Astrocyte of the cerebellum (primary cell): ENCODE measurements around the gene INSYN2B.

Experiments
- DNase-seq: peaks from one replicate; pipeline ENCODE4 v3.0.0-alpha.2; 2011; ENCODE audit warnings: low read depth
- H3K4me3 ChIP-seq: 2 replicates; pipeline ENCODE4 v1.5.1; 2011; ENCODE audit warnings: mild to moderate bottlenecking, low read depth, low read length, moderate library complexity
- in situ Hi-C: cut with HindIII; loops from 2 replicates; pipeline ENCODE4 v1.10.0; 2017; ENCODE audit warnings: low sequenced_read_pairs
- TF ChIP-seq, protein P1 (sequence below): IDR thresholded peaks from 2 replicates; pipeline ENCODE4 v1.5.1; 2012; ENCODE audit warnings: low read length, low read depth, moderate library complexity, mild to moderate bottlenecking; ENCODE audit errors: missing control alignments

The INSYN2B gene

DNA sequence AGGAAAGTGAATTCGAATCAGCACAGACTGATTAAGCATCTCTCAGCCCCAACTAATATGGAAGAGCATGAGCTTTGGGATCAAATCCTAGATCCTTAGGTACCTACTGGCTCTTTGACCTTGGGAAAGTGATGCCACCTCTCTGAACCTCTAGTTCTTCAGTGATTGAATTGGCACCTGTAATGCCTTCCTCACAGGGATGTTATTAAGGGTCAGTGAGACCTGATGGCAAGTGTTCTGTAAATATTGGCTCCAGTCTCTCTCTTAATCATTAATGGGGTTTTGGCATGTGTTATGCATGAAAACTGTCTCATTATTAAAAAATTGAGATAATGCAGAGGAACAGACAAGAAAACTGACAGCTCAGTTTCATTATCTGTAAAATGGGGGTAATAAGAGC is 115.8 kb downstream of the INSYN2B start:
- TF ChIP-seq, protein P1, sequence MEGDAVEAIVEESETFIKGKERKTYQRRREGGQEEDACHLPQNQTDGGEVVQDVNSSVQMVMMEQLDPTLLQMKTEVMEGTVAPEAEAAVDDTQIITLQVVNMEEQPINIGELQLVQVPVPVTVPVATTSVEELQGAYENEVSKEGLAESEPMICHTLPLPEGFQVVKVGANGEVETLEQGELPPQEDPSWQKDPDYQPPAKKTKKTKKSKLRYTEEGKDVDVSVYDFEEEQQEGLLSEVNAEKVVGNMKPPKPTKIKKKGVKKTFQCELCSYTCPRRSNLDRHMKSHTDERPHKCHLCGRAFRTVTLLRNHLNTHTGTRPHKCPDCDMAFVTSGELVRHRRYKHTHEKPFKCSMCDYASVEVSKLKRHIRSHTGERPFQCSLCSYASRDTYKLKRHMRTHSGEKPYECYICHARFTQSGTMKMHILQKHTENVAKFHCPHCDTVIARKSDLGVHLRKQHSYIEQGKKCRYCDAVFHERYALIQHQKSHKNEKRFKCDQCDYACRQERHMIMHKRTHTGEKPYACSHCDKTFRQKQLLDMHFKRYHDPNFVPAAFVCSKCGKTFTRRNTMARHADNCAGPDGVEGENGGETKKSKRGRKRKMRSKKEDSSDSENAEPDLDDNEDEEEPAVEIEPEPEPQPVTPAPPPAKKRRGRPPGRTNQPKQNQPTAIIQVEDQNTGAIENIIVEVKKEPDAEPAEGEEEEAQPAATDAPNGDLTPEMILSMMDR: no peak
- no peak for DNase-seq
- no peak overlapping the region for H3K4me3 ChIP-seq
- in situ Hi-C loops: no loop called here

DNA sequence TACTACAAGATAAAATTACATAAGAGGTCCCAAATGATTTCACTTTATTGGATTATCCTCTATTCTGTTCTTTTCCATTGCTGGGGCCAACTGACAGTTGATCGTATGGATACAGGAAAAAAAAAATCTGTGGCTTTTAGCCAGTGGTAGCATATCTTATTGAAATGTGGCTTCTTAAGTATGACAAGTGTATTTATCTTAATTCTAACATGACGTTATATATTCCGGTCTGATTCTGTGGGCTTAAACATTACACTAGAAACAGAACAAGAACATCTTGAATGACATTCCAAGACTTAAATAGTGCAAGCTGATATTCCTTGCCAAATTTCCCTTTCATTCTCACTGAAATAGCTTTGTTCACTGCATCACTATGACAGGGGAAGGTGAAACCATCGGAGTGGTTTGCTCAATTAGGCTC is 117.9 kb downstream of the INSYN2B start:
- H3K4me3 ChIP-seq: no peak overlapping the region
- in situ Hi-C loops: no loop called here
- TF ChIP-seq, protein P1: no peak
- no peak for DNase-seq

DNA sequence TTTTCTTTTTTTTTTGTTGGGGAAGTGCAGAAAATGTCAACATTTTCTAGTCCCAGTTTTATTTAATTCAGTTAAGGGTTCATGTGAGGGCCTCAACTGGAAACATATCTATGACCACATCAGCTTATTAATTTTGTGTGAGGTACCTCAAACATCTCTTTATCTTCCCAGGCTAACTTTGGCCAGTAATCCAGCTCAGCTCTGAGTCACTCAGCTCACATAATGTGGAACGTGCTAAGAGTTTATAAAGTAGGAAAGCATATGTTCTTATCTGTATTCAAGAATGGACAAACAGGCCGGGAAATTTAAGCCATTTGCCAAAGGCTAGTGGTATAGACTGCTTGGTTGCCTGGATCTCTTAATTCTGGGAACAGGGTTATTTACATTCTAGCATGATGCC is 118.4 kb downstream of the INSYN2B start:
- in situ Hi-C loops: no loop called here
- TF ChIP-seq, protein P1: no peak
- peak; percentile 68 for DNase-seq
- no peak overlapping the region for H3K4me3 ChIP-seq

DNA sequence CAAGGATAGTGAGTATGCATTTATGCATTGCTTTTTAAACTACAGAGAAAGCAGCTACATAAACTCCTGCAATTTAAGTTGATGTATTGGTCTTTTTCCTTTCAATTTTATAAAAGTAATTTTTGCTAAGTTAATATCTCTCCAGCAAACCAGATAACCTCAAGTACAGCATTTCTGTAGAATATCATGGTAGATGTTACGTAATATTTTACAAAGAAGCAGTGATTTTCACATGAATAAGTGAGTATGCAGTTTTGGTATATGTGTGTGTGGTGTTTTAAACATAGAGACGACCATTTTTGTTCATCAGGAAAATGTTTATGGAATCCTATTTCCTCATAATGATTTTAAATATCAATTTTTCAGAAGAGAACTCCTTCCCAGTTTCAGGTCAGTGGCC is 118.9 kb downstream of the INSYN2B start:
- no peak overlapping the region for H3K4me3 ChIP-seq
- in situ Hi-C loops: no loop called here
- TF ChIP-seq, protein P1: no peak
- DNase-seq: no peak

DNA sequence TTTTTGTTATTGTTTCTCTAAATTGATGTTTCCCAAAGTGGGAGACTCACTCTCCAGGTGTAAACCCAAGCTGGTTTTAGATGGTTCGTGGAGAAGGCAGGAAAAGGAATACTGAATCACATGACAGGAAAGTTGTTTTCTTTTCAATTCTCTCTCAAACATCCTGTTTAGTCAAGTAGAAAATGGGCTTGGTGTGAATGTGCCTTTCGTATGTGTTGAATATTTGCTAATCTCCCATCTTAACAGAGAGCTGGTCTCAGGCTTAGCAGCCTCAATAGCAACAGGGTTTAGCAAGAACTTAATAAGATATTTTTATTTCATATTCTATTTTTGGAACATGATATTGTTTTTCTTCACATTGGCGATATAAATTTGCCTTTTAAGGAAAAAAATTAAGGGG is 119.7 kb downstream of the INSYN2B start:
- no peak for DNase-seq
- TF ChIP-seq, protein P1: no peak
- H3K4me3 ChIP-seq: no peak overlapping the region
- in situ Hi-C loops: no loop called here

DNA sequence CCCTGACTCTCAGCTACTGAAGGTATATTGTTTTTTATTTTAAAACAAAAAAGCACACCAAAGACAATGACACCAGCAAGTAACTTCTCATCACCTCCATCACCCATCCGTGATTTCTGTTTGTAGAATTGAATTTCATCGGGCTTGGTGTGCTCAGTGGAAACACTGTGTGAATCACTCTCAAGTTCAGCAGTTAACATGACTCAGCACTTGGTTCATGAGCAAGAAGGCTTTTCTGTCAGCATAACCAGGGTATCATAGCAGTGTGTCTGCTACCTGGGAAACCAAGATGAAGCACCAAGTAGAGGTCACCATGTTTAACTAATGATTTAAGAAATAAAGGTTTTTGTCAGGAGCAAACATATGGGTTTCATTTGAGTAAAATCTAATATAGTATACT is 123.7 kb downstream of the INSYN2B start:
- H3K4me3 ChIP-seq: no peak overlapping the region
- in situ Hi-C loops: no loop called here
- TF ChIP-seq, protein P1: no peak
- DNase-seq: peak; percentile 52

DNA sequence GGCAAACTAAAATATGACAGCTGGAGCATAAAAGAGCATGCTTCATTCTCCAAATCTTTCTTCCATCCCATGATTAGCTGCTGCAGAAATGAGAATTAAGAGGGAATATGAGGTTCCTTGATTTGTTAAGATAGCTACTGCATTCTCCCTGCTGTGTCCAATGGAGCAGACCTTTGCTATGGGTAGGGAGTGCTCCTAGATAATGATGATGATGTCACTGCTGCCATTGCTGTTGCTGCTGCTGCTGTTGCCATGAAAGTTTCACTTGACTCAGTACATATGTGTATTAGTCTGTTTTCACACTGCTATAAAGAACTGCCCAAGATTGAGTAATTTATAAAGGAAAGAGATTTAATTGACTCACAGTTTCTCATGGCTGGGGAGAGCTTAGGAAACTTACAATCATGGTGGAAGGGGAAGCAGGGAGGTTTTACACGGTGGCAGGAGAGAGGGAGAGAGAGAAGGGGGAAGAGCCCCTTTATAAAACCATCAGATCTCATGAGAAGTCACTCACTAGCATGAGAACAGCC is 128.9 kb downstream of the INSYN2B start:
- no peak for DNase-seq
- TF ChIP-seq, protein P1: no peak
- in situ Hi-C loops: no loop called here
- no peak overlapping the region for H3K4me3 ChIP-seq
